Osteocyte (in vitro differentiated cells): ENCODE measurements around the gene ZCCHC10. TPM values are rescaled to one million over a fixed set of nuclear protein-coding genes. Genes with fewer than 3 reads are reported as not detected.

ENCODE experiments used
- DNase-seq: peaks from one replicate; pipeline ENCODE4 v3.0.0; 2021; ENCODE audit warnings: mixed read lengths; ENCODE audit not compliant: unreplicated experiment; ENCODE audit errors: extremely low spot score
- H3K27ac Mint-ChIP-seq: one replicate; pipeline ENCODE4 v1.8.0; 2021; ENCODE audit warnings: mild to moderate bottlenecking, mixed read lengths; ENCODE audit not compliant: unreplicated experiment
- H3K27me3 Mint-ChIP-seq: one replicate; pipeline ENCODE4 v1.8.0; 2021; ENCODE audit warnings: mixed read lengths; ENCODE audit not compliant: unreplicated experiment
- H3K36me3 Mint-ChIP-seq: one replicate; pipeline ENCODE4 v1.8.0; 2021; ENCODE audit warnings: mixed read lengths; ENCODE audit not compliant: unreplicated experiment
- H3K4me1 Mint-ChIP-seq: one replicate; pipeline ENCODE4 v1.8.0; 2021; ENCODE audit warnings: mixed read lengths; ENCODE audit not compliant: unreplicated experiment
- H3K4me3 Mint-ChIP-seq: one replicate; pipeline ENCODE4 v1.8.0; 2021; ENCODE audit warnings: mild to moderate bottlenecking, moderate library complexity, mixed read lengths; ENCODE audit not compliant: unreplicated experiment
- H3K9me3 Mint-ChIP-seq: one replicate; pipeline ENCODE4 v1.8.0; 2021; ENCODE audit warnings: mixed read lengths; ENCODE audit not compliant: unreplicated experiment
- total RNA-seq: library from RNA; stranded (reverse); gene quantifications from 2 replicates; pipeline ENCODE4 v1.2.1, GENCODE V29; 2021
- TF ChIP-seq, protein P1 (sequence below): fragments of 200-600 bp; sonication (generic); IDR thresholded peaks from 2 replicates; pipeline ENCODE4 v1.5.0; 2021; ENCODE audit warnings: antibody characterized with exemption, mild to moderate bottlenecking, moderate library complexity

ZCCHC10 gene
- total RNA-seq, 1 donor from 2014 or later = 21.0 TPM

DNA sequence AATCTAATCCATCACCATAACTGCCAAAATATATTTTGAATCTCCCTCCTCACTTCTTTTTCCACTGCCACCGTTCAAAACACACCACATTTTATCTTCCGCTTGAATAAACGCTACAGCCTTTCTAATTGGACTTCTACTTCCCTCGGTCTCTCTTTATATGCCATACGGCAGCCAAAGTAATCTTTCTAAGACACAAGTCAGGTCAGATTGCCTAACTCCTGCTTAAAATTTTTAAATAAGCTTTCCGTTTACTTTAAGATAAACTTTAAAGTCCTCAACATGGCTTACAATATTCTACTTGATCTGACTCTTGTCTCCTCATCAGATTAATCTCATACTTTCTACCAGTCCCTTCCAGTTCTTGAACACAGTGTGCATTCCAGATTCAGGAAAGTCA, 72.6 kb downstream of the ZCCHC10 start:
- Mint-ChIP-seq H3K4me1 (peaks cover 37% of the 10 kb centered on the region), H3K36me3 (peaks cover 24% of the 10 kb centered on the region), H3K27me3 (no peaks in the 10 kb centered on the region), H3K27ac (no peak overlapping the region), H3K4me3 (no peak overlapping the region), H3K9me3 (no peaks in the 10 kb centered on the region)
- no peak for DNase-seq
- TF ChIP-seq, protein P1, sequence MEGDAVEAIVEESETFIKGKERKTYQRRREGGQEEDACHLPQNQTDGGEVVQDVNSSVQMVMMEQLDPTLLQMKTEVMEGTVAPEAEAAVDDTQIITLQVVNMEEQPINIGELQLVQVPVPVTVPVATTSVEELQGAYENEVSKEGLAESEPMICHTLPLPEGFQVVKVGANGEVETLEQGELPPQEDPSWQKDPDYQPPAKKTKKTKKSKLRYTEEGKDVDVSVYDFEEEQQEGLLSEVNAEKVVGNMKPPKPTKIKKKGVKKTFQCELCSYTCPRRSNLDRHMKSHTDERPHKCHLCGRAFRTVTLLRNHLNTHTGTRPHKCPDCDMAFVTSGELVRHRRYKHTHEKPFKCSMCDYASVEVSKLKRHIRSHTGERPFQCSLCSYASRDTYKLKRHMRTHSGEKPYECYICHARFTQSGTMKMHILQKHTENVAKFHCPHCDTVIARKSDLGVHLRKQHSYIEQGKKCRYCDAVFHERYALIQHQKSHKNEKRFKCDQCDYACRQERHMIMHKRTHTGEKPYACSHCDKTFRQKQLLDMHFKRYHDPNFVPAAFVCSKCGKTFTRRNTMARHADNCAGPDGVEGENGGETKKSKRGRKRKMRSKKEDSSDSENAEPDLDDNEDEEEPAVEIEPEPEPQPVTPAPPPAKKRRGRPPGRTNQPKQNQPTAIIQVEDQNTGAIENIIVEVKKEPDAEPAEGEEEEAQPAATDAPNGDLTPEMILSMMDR = no peak

DNA sequence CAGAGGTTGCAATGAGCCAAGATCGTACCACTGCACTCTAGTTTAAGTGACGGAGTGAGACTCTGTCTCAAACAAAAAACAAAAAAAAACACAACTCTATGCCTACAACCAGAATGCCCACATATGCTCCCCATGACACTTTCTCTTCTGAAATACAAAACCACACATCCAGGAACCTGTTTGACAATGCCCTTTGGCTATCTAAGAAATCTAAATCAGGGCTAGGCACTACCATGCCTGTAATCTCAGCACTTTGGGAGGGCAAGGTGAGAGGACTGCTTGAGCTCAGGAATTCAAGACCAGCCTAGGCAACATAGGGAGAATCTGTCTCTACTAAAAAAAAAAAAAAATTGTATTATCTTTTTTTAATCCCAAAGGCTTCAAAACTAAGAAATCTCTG, 73.5 kb downstream of the ZCCHC10 start:
- Mint-ChIP-seq H3K4me1 (peaks cover 41% of the 10 kb centered on the region), H3K27ac (no peak overlapping the region), H3K36me3 (peaks cover 24% of the 10 kb centered on the region), H3K9me3 (no peaks in the 10 kb centered on the region), H3K4me3 (no peak overlapping the region), H3K27me3 (no peaks in the 10 kb centered on the region)
- TF ChIP-seq, protein P1 = no peak
- no peak for DNase-seq

- DNase-seq = no peak
- Mint-ChIP-seq H3K4me3 (no peak overlapping the region), H3K27ac (peak overlapping the region; percentile 9), H3K36me3 (peaks cover 24% of the 10 kb centered on the region), H3K27me3 (no peaks in the 10 kb centered on the region), H3K9me3 (no peaks in the 10 kb centered on the region), H3K4me1 (peaks cover 47% of the 10 kb centered on the region)
- TF ChIP-seq, protein P1 = no peak
Observed at GRCh38 chr5:132951897-132952296, 74.5 kb downstream of the ZCCHC10 start.

DNA sequence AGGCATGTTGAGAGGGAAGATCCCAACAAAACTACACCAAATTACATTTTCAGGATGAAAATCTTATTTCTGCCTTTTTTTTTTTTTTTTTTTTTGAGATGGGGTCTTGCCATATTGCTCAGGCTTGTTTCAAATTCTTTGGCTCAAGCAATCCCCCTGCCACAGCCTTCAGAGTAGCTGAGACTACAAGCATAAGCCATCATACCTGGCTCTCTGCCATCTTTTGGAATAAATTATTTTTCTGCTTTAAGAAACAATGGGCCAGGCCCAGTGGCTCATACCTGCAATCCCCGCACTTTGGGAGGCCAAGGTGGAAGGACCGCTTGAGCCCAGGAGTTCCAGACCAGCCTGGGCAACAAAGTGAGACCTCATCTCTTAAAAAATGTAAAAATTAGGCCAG, 77.2 kb downstream of the ZCCHC10 start:
- Mint-ChIP-seq H3K4me3 (no peak overlapping the region), H3K27ac (peak overlapping the region; percentile 73), H3K27me3 (no peaks in the 10 kb centered on the region), H3K4me1 (peaks cover 49% of the 10 kb centered on the region), H3K9me3 (no peaks in the 10 kb centered on the region), H3K36me3 (peaks cover 17% of the 10 kb centered on the region)
- TF ChIP-seq, protein P1 = no peak
- no peak for DNase-seq

- TF ChIP-seq, protein P1 = no peak
- Mint-ChIP-seq H3K36me3 (peaks cover 8% of the 10 kb centered on the region), H3K27ac (peak overlapping the region; percentile 73), H3K27me3 (no peaks in the 10 kb centered on the region), H3K9me3 (no peaks in the 10 kb centered on the region), H3K4me3 (peak overlapping the region; percentile 30), H3K4me1 (peaks cover 43% of the 10 kb centered on the region)
- no peak for DNase-seq
Observed at GRCh38 chr5:132947671-132948070, 78.7 kb downstream of the ZCCHC10 start.

Other genes starting within 250 kb of the ZCCHC10 start
- gene SEPTIN8, start 249.3 kb downstream of the ZCCHC10 start, total RNA-seq = 57.9 and 60.2 TPM in 2 replicates
- gene SOWAHA, start 213.2 kb downstream of the ZCCHC10 start, total RNA-seq = not detected in 2 replicates
- gene SHROOM1, start 195.9 kb downstream of the ZCCHC10 start, total RNA-seq = 3.2 and 4.5 TPM in 2 replicates
- 0.30 and 0.50 TPM in 2 replicates for gene GDF9, start 160.1 kb downstream of the ZCCHC10 start, total RNA-seq
- 371 and 387 TPM in 2 replicates for gene UQCRQ, start 159.9 kb downstream of the ZCCHC10 start, total RNA-seq
- gene LEAP2, start 152.9 kb downstream of the ZCCHC10 start, total RNA-seq = 0.78 and 0.91 TPM in 2 replicates
- 106 and 114 TPM in 2 replicates for gene AFF4, start 62.9 kb downstream of the ZCCHC10 start, total RNA-seq
- gene HSPA4, start 25.5 kb upstream of the ZCCHC10 start, total RNA-seq = 94.9 and 107 TPM in 2 replicates